HS-27A (cell line): ENCODE results near the gene CADPS2.

Experiments
- DNase-seq: peaks from one replicate; pipeline ENCODE4 v3.0.0-alpha.2; 2012; ENCODE audit warnings: low read depth, missing footprints

CADPS2 gene

GRCh38 chr7:122453432-122453831, 432.8 kb downstream of the CADPS2 start:
- no peak for DNase-seq

GRCh38 chr7:122448893-122449589, 437.2 kb downstream of the CADPS2 start:
- DNase-seq: no peak

GRCh38 chr7:122442929-122443328, 443.3 kb downstream of the CADPS2 start:
- no peak for DNase-seq

- DNase-seq: no peak
Observed at GRCh38 chr7:122438492-122438891, 447.8 kb downstream of the CADPS2 start.

- no peak for DNase-seq
Observed at GRCh38 chr7:122438006-122438405, 448.3 kb downstream of the CADPS2 start.

- no peak for DNase-seq
Observed at GRCh38 chr7:122433765-122434164, 452.5 kb downstream of the CADPS2 start.

GRCh38 chr7:122430710-122431109, 455.6 kb downstream of the CADPS2 start:
- DNase-seq: no peak

- no peak for DNase-seq
Observed at GRCh38 chr7:122429926-122430325, 456.3 kb downstream of the CADPS2 start.

GRCh38 chr7:122425731-122426130, 460.5 kb downstream of the CADPS2 start:
- DNase-seq: no peak

- no peak for DNase-seq
Observed at GRCh38 chr7:122423591-122423990, 462.7 kb downstream of the CADPS2 start.

GRCh38 chr7:122416336-122416735, 469.9 kb downstream of the CADPS2 start:
- DNase-seq: no peak

- DNase-seq: no peak
Observed at GRCh38 chr7:122415510-122415909, 470.8 kb downstream of the CADPS2 start.

- DNase-seq: no peak
Observed at GRCh38 chr7:122413339-122413738, 472.9 kb downstream of the CADPS2 start.

GRCh38 chr7:122412883-122413282, 473.4 kb downstream of the CADPS2 start:
- DNase-seq: no peak

GRCh38 chr7:122412441-122412840, 473.8 kb downstream of the CADPS2 start:
- DNase-seq: no peak

- no peak for DNase-seq
Observed at GRCh38 chr7:122407195-122407594, 479.1 kb downstream of the CADPS2 start.

- no peak for DNase-seq
Observed at GRCh38 chr7:122403113-122403512, 483.1 kb downstream of the CADPS2 start.

- DNase-seq: no peak
Observed at GRCh38 chr7:122402235-122402634, 484.0 kb downstream of the CADPS2 start.

- no peak for DNase-seq
Observed at GRCh38 chr7:122397381-122397780, 488.9 kb downstream of the CADPS2 start.

GRCh38 chr7:122394512-122394911, 491.7 kb downstream of the CADPS2 start:
- no peak for DNase-seq

- no peak for DNase-seq
Observed at GRCh38 chr7:122384528-122384927, 501.7 kb downstream of the CADPS2 start.

- no peak for DNase-seq
Observed at GRCh38 chr7:122383934-122384333, 502.3 kb downstream of the CADPS2 start.

- DNase-seq: no peak
Observed at GRCh38 chr7:122380992-122381391, 505.3 kb downstream of the CADPS2 start.

- no peak for DNase-seq
Observed at GRCh38 chr7:122379491-122379890, 506.8 kb downstream of the CADPS2 start.
